GM04504 (cell line): ENCODE data around the gene EFS.
"Not testable (repeated sequence)": the region's sequence is repeated elsewhere in the genome, so short reads cannot be mapped to it uniquely, and the experiment has no call there.

ENCODE experiments used
- DNase-seq: peaks from one replicate; pipeline ENCODE4 v3.0.0-alpha.2; 2012; ENCODE audit warnings: low read depth

EFS gene

DNA sequence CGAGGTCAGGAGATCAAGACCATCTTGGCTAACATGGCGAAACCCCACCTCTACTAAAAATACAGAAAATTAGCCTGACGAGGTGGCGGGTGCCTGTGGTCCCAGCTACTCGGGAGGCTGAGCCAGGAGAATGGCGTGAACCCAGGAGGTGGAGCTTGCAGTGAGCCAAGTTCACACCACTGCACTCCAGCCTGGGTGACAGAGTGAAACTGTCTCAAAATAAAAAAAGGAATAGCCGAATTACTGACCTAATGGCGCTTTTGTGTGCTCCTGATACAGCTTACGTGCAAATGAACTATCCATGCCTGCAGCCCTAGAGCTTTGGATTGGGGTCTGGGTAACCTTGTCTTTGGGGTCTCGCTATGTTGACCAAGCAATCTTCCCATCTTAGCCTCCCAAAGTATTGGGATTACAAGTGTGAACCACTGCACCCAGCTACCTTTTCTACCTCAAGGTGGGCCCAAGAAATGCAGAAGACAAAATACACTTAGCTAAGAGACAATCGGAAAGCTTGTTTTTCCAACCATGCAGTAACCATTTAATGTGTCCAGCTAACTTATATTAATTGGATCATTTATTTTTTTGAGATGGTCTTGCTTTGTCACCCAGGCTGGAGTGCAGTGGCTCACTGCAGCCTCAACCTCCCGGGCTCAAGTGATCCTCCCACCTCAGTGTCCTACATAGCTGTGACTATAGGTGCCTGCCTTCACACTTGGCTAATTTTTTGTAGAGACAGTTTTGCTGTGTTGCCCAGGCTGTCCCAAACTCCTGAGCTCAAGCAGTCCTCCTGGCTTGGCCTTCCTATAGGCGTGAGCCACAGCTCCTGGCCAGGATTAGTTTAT, 38.3 kb downstream of the EFS start:
- no peak for DNase-seq

GRCh38 chr14:23325746-23326145, 39.2 kb downstream of the EFS start:
- DNase-seq, result not testable (repeated sequence)

DNA sequence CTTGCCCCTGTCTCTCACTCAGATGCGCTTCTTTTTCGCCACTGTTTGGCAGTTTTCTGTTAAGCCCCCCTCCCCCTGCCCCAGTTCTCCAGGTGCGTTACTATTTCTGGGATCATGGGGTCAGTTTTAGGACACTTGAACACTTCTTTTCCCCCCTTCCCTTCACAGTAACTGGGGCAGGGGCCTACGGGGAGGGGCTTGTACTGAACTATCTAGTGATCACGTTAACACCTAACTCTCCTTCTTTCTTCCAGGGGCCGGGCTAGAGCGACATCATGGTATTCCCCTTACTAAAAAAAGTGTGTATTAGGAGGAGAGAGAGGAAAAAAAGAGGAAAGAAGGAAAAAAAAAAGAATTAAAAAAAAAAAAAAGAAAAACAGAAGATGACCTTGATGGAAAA, 40.0 kb downstream of the EFS start:
- no peak for DNase-seq

DNA sequence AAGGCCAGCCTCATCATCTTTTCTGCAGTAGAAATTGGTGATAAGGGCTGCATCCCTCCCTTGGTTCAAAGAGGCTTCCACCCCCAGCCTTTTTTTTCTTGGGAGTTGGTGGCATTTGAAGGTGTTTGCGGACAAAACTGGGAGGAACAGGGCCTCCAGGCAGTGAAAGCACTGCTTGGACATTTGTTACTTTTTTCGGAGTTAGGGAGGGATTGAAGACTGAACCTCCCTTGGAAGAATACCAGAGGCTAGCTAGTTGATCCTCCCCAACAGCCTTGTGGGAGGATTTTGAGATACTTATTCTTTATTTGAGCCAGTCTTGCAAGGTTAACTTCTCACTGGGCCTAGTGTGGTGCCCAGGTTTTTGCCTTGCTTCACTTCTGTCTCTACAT, 40.5 kb downstream of the EFS start:
- DNase-seq, result no peak

- DNase-seq, result no peak
These were observed 41.0 kb downstream of the EFS start for GRCh38 chr14:23323838-23324454.

DNA sequence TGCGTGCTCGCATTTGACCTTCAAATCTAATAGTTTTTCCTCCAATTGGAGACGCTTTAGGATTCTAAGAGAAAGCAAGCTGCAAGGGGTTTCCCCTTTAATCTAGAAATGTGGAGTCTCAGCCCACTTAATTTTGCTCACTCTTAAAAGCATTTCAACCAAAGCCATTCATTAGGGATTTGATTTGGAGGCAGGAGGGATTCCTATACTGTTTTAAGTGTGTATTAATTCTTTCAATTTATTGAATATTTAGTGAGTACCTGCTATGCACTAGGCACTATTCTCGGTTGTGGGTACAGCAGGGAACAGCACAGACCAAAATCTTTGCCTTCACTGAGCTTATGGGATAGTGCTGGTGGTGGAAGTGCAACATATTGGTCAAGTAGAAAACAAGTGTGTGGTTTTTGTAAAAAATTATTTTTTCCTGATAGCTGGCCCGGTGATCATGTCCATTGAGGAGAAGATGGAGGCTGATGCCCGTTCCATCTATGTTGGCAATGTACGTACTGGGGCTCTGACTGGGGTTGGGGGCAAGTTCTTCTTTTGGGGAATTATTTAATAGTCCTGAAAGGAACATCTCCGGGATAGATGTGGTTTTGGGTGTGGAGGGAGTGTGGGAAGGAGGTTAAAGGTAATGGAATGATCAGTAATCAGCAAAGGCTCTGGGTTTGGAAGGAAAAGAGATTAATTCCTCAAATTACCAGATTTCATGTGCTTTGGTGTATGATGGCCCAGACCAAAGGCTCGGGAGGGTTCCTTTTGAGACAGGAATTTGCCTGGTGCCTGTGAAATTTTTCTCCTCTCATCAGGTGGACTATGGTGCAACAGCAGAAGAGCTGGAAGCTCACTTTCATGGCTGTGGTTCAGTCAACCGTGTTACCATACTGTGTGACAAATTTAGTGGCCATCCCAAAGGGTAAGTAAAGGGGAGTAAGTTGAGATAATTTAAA, 42.1 kb downstream of the EFS start:
- DNase-seq, result no peak

GRCh38 chr14:23321572-23322547, 43.1 kb downstream of the EFS start:
- DNase-seq, result no peak

DNA sequence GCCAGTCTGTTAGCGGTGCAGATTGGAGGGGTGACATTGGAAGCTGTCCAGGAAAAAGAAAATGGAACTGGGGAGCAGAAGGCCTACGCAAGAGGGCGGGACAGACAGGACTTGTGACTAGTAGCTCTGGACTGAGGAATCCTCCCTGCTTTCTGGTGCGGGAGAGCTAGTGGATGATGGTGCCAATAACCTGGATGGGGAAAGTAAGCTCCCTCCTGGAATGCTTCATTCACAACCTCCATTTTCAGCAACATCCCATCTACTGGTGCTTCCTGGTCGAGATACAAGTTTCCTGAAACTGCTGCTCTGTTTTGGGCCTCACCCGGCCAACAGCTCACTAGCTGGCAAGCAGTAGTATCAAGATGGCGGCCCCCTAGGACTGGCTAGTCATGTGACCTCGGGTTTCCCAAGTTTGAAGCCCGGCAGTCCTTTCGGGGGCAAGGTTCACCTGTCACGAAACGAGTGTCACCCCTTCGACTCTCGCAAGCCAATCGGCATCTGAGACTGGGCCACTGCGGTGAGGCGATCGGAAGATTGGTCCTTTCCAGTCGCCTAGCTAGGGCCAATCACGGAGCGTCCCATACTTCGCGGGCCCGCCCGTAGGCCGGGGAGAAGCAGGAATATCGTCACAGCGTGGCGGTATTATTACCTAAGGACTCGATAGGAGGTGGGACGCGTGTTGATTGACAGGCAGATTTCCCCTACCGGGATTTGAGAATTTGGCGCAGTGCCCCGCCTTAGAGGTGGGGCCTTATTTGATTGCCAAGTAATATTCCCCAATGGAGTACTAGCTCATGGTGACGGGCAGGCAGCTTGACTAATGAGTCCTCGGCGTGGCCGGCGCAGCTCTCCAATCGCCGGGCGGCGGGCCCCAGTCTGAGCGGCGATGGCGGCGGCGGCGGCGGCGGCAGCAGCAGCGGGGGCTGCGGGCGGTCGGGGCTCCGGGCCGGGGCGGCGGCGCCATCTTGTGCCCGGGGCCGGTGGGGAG, 44.1 kb downstream of the EFS start, which contains the start of gene PABPN1:
PABPN1 (plus strand) TSS at position 874 of the 988 bp plus-strand sequence; CDS start at position 887, 13 bp downstream.
- DNase-seq, result peak; percentile 100

GRCh38 chr14:23319746-23320583, 45.0 kb downstream of the EFS start:
- DNase-seq, result no peak

GRCh38 chr14:23316300-23316699, 48.7 kb downstream of the EFS start:
- no peak for DNase-seq

GRCh38 chr14:23310546-23310945, 54.4 kb downstream of the EFS start:
- DNase-seq, result no peak

DNA sequence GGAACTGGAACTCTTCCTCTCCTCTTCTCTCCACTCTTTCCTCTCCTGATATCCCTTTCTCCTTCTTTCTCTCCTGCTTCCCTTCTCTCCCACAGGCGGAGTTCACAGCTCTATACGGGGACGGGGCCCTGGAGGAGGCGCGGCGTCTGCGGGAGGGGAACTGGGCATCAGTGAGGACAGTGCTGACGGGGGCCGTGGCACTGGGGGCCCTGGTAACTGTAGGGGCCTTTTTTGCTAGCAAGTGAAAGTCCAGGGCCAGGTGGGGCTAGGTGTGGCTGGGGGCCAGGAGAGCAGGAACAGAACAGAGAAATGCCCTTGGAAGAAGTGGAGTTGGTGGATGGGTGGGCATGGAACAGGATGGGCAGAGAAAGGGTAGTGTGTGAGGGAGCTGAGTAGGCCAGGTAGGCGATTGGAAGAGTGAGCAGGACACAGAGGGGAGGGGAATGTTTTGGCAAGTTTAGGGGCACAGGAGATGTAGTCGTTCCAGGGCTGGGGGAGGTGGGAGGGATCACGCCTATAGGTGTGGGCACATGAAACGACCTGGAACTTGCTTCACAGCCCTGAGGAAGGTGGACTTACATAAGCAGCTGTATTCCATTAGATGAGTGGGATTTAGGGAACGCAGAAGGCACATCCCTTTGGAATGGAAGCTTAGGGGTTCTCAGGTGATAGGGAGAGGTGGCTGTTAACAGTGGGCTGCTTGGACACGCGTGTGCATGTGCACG, 56.1 kb downstream of the EFS start:
- no peak for DNase-seq

DNA sequence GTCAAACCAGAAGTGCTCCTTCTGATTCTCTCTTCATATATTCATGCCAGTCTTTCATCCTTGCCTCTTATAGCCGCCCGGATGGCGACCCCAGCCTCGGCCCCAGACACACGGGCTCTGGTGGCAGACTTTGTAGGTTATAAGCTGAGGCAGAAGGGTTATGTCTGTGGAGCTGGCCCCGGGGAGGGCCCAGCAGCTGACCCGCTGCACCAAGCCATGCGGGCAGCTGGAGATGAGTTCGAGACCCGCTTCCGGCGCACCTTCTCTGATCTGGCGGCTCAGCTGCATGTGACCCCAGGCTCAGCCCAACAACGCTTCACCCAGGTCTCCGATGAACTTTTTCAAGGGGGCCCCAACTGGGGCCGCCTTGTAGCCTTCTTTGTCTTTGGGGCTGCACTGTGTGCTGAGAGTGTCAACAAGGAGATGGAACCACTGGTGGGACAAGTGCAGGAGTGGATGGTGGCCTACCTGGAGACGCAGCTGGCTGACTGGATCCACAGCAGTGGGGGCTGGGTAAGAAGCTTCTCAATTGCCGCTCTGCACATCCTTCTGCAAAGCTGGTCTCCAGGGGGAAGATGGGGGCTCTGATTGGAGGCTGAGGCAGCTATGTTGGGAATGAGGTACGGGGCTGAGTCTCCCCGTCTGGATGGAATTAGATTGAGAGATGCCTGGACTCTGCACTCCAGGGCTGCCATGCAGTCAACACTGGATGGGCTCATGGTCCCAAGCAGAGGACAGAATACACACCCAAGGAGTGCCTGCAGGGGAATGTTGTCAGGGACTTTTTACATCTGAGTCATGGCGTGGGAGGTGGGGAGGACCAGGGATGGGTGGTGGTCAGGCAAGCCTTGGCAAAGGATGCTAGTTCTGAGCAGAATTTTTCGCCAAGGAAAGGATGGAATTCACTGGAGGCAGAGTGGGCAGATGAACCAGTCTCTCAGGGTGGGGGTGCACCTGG, 57.0 kb downstream of the EFS start:
- no peak for DNase-seq

DNA sequence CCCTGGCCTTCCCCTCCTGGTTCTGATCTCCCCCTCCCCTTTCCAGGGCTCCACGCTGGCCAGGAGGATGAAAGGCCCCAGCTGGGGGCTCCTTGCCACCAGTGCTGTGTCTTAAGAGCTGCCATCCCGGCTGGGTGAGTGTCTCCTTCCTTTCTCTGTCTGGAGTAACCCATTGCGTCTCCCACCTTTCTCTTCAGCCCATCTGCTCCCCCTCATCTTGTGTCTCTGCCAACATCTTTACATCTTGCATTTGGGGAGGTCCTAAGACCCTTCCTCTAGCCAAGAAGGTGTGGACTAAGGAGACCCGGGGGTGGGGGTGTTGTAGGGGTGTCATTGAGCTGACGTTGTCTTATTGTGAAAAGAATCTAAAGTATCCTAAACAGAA, 57.8 kb downstream of the EFS start:
- no peak for DNase-seq

DNA sequence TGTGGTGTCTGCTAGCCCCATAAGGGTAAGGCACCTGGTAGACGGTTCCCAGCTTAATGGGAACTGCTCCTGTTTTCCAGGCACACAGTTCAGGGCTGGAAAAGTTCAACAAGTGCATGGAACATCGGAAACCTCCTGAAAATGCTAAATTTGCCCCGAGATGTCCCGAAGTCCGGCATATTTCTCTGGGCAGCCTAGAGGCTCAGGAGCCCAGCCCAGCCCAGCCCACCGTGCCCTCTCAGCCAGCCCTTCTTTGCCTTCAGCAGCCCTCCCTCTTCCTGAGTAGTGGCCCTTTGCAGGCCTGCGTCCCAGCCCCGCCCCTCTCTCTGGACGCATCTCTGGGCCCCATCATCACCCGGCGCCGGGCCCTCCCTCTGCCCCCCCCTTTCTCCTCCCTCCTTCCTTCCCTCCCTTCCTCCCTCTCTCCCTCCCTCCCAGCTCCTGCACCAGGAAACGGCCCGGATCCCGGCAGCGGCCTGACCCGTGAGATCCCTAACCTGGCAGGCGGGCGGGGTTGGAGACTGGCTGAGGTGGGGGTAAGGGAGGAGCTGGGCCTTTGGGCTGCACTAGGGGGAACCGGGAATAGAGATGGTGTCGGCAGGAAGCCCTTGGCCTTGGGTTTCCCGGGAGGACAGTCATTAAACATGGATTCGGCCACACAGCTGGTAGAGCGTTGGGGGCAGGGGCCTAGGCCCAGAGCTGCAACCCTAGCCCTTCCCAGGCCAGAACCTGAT, 58.4 kb downstream of the EFS start, which contains the start of gene BCL2L2:
BCL2L2 (plus strand) TSS at position 422 of the 734 bp plus-strand sequence. CDS start 935 bp downstream, outside the sequence.
- peak; percentile 74 for DNase-seq
